ENCODE measurements around the gene TMEM229B.
A peak's percentile ranks its signal among the peaks of the same experiment; 100 is the strongest.
"Not testable (repeated sequence)": the region's sequence is repeated elsewhere in the genome, so short reads cannot be mapped to it uniquely, and the experiment has no call there.

The TMEM229B gene

GRCh38 chr14:67483579-67484285 is 4.8 kb downstream of the TMEM229B start:
- no peak for DNase-seq

DNA sequence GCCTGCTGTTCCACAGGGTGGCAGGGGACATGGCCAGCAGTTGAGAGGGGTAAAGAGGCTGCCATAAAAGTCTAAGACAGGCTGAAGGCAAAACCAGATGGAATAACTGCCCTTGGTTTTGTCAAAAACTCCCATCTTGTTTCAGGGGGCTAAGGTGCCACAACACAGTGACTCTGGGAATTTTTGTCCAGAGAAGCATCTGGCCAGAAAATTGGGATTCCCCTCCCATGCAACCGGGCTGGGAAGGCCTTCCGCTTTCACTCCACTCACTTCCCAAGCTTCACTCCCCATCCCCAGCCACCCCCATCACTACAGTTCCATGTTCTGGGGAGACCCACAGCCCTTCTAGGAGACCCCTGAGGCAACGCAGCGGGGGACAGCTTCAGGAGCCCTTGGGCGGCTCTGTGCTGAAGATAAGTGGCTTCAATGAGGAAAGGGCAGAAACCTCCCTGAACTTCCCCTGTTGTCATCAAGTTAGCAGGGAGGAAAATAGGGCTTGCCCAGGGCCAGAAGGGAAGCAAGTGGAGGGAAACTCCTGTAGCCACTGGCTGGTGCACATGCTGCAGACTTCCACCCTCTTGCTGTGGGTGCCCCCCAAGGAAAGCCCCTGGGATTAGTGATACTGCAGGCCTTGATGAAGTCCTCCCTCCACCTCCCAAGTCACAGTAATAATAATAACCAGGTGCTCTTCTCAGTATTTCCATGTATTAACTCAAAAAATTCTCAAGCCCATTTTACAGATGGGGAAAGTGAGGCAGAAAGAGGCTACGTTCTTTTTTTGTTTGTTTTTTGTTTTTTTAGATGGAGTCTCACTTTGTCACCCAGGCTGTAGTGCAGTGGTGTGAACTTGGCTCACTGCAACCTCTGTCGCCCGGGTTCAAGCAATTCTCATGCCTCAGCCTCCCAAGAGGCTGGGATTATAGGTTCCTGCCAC is 6.0 kb downstream of the TMEM229B start:
- DNase-seq, result no peak

DNA sequence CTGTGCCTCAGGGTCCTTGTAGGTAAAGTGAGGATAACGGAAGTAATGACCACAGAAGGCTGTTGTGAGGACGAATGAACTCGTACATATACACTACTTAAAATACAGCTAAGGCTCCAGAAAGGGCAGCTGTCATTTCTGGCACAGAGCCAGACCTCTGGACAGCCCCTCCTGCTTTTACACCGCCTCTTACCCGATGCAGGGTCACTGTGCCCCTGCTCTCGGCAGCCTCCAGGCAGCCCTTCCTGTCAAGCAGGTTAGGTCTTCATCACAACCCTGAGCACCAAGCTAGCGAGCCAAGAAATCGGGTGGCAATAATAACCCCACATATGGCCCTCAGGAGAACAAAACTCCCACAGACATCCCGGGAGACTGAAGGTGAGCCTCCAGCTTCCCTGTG is 8.5 kb downstream of the TMEM229B start:
- DNase-seq, result no peak

GRCh38 chr14:67478800-67479084 is 9.8 kb downstream of the TMEM229B start:
- DNase-seq, result no peak

DNA sequence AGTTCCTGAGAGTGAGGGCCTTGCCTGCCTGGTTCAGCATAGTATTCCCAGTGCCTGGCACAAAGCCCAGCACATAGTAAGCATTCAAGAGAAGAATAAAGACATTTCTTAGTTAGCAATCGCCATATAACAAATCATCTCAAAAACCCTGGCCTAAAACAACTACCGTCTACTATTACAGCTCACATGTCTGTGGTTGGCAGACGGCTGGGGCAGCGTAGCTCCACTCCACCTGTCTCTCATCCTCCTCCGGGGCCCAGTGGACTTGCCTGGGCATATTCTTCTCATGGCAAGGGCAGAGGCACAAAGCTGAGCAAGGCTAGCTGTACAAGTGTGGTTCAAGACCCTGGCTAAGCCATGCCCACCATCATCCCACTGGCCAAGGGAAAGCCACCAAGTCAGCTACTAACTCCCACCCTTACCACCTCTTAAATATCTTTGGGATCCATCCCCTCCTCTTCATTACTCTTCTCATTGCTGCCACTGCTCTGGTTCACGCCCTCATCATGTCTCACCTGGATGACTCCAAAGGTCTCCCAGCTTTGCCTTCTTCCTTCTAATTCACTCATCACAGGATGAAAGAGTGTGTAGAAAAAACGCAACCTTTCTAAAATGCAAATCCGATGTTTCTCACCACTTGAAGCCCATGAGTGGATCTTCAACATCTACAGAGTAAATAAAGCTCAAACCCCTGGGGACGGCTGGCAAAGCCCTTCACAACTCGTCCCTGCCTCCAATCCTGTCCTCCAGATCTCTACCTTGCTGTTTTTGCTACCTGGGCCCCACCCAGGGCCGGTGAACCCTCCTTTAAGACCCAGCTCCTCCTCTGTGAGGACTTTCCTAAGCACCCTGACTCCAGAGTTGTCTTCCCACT is 10.4 kb downstream of the TMEM229B start:
- no peak for DNase-seq

- no peak for DNase-seq
Measured at GRCh38 chr14:67474366-67474765, 14.2 kb downstream of the TMEM229B start.

GRCh38 chr14:67473290-67474082 is 15.0 kb downstream of the TMEM229B start:
- DNase-seq, result no peak

GRCh38 chr14:67472726-67473125 is 15.8 kb downstream of the TMEM229B start:
- no peak for DNase-seq

DNA sequence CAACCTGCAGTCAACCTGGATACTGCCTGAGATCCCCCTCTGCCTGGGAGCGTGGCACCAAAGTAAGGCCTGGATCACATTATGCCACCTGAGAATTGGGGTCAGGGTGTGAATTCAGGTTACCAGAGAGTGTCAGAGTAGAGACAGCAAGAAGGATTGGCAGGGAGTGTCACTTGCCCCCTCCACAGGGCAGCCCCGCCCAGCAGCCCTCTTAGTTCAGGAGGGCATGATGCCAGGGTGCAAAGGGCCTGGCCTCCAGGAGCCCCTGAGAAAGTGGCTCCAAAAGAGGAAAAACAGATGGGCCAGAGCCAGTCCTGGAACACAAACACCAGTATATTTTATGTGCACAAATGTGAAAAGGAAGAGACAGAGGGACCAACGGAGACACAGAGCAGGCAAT is 18.6 kb downstream of the TMEM229B start:
- no peak for DNase-seq

DNA sequence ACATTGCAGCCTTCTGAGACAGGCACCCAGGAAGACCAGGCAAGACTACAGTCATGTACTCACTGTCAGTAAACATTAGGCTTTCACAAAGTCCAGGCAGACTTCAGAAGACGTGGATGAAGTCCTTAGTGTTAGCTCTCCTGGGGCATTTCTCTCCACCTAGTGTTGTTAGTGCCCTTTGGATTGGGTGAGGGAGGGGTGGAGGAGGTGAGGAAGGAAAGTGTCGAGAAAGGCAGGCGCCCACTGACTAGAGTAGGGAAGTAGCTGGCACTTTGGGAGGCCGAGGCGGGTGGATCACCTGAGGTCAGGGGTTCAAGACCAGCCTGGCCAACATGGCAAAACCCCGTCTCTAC is 20.2 kb downstream of the TMEM229B start:
- DNase-seq, result no peak

DNA sequence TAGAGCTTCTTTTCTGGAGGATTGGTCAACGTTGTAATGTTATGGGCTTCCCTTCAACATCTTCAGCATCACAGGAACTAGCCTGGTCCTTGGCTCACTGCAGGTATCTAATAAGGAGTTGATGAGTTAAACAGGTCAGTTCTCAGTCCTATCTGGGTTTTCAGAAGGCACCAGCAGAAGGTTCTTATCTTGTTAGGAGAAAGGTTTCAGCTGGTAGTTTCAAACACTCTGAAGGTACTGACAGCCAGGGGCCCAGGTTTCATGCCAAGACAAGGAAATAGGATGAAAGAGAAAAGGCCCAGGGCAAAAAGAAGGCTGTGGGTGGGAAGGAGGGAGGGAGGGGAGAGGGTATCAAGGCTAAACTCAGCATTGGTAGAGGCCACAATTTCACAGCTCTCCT is 21.4 kb downstream of the TMEM229B start:
- DNase-seq, result no peak

GRCh38 chr14:67464879-67465278 is 23.6 kb downstream of the TMEM229B start:
- no peak for DNase-seq

GRCh38 chr14:67464377-67464776 is 24.1 kb downstream of the TMEM229B start:
- DNase-seq, result no peak

DNA sequence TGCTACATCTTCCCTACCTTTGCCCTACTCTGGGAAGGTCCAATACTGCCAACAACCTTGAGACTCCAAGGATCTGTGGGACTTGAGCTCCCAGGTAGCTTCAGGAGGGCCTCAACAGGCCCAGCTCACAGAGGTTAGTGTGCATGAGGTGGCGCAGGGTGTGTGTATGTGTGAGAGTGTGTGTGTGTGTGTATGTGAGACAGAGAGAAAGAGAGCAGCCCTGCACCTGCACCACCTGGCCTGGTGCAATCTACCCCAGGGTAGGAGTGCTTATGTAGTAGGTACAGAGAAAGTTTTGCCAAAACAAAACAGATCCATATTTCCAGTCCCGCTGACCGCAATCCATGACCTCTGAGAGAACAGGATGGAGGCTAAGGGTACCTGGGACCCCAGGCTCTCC is 24.6 kb downstream of the TMEM229B start:
- DNase-seq, result no peak

DNA sequence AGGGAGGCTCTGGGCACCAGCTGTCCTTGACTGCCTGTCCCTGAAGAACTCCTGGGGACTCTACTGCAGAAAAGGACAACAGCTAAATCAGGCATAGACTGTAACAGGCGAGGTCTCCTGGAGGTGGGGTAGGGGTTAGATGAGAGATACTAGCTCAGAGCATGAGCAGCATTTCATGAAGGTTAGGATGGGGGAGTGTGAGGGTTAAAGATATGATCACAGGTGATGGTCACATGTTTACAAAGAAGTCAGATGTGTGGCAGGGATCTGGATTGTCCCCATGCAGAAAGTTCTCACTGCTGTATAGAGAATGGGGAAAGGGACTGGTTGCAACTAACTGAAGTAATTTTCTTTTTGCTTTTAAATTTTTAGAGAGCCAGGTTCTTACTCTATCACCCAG is 26.5 kb downstream of the TMEM229B start:
- no peak for DNase-seq

DNA sequence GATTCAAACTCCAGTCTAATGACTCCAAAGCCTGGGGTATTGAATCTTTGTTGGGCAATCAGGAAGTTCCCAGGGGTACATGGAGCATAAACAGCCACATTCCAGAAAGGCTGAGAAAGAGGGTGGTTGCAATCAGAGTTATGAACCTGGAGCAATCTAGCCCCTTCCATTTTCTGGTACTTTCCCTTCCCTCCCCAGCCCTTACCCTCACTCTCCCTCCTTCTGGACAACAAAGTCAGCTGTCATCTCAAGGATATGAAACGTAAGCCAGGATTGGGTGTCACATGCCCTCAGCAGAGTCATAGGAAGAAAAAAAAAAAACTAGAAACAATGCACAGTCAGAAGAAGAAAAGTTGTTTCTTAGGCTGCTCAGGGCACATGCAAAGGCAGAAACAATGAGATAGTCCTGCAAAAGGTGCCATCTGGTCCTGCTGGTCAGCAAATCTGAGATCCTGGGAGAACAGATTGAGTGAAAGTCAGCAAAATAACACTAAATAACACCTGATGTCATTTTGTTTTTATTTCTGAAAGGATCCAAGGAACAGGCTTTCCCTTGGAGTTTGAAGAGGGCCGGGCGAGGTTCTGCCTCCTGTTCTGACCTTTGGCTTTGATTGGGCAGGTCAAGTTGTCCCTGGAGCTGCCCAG is 27.1 kb downstream of the TMEM229B start:
- DNase-seq, result peak; percentile 49

GRCh38 chr14:67459336-67459735 is 29.2 kb downstream of the TMEM229B start:
- DNase-seq, result no peak

DNA sequence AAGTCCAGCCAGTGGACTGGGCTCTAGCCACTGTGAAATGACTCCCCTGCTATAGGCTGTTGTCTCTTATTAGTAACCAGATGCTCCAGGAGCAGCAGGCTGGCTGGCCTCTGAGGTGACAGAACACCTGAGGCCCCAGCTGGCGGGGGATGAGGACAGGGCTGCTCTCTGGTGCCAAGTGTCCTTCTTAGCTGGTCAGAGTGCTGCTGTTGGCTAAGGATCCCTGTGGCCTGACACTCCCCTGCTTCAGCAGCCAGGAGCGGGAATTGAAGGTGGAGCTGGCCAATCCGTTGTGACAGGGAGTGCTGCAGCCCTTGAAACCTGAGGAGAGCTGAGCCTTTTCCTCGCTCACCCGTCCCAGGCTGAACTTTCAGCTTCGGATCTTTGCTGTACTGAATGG is 30.7 kb downstream of the TMEM229B start:
- peak; percentile 20 for DNase-seq

- no peak for DNase-seq
Measured at GRCh38 chr14:67456732-67457131, 31.8 kb downstream of the TMEM229B start.

DNA sequence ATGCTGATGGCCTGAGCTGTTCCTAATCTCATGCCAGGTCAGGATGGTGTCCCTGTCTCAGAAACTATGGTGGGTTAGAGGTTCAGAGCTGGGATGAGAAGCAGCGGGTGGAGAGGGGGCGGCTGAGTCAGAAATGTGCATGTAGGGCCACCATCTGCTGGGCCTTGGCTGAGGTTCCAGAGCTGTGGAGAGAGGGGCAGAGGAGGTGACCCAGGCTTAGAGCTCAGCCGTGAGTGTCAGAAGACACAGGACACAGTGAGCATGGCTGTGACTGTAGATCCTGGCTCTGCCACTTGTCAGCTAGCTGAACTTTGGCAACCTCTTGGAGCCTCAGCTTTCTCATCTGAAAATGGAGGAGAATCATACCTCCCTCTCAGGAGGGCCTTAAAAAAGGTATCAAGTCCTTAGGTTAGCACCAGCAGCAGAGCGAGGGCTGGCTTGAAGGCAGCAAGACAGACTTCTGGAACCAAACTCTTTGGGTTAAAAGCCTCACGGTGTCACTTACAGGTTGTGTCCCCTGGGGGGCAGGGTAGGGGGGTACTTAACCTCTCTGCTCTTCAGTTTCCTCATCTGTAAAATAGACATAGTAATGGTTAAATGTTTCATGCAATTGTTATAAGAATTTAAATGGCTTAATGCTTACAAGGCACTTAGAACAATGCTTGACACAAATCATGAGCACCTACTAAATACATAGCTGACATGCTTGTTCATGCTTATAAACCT is 34.8 kb downstream of the TMEM229B start:
- no peak for DNase-seq

GRCh38 chr14:67451667-67452066 is 36.9 kb downstream of the TMEM229B start:
- not testable (repeated sequence) for DNase-seq
